Stimulated activated naive CD8-positive, alpha-beta T cell treated with anti-CD3 and anti-CD28 coated beads, Interleukin-15, Interleukin-2, amounts not matched to agents 100 ng/mL and 50 ng/mL, for 24 hours (primary cell): ENCODE data around the gene DCST1.
A peak's percentile ranks its signal among the peaks of the same experiment; 100 is the strongest.
"Not testable (repeated sequence)": the region's sequence is repeated elsewhere in the genome, so short reads cannot be mapped to it uniquely, and the experiment has no call there.

Experiments
- H3K27ac Mint-ChIP-seq: one replicate; pipeline ENCODE4 v1.8.0; 2021; ENCODE audit warnings: mild to moderate bottlenecking, mixed read lengths
- H3K27me3 Mint-ChIP-seq: one replicate; pipeline ENCODE4 v1.8.0; 2021; ENCODE audit warnings: mixed read lengths
- H3K36me3 Mint-ChIP-seq: one replicate; pipeline ENCODE4 v1.8.0; 2021; ENCODE audit warnings: low read depth, mixed read lengths
- H3K4me1 Mint-ChIP-seq: one replicate; pipeline ENCODE4 v1.8.0; 2021; ENCODE audit warnings: low read depth, mixed read lengths
- H3K4me3 Mint-ChIP-seq: one replicate; pipeline ENCODE4 v1.8.0; 2021; ENCODE audit warnings: mild to moderate bottlenecking, mixed read lengths
- H3K9me3 Mint-ChIP-seq: one replicate; pipeline ENCODE4 v1.8.0; 2021; ENCODE audit warnings: mixed read lengths

Gene DCST1, protein sequence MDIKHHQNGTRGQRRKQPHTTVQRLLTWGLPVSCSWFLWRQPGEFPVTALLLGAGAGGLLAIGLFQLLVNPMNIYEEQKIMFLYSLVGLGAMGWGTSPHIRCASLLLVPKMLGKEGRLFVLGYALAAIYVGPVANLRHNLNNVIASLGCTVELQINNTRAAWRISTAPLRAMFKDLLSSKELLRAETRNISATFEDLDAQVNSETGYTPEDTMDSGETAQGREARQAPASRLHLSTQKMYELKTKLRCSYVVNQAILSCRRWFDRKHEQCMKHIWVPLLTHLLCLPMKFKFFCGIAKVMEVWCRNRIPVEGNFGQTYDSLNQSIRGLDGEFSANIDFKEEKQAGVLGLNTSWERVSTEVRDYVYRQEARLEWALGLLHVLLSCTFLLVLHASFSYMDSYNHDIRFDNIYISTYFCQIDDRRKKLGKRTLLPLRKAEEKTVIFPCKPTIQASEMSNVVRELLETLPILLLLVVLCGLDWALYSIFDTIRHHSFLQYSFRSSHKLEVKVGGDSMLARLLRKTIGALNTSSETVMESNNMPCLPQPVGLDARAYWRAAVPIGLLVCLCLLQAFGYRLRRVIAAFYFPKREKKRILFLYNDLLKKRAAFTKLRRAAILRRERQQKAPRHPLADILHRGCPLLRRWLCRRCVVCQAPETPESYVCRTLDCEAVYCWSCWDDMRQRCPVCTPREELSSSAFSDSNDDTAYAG

DNA sequence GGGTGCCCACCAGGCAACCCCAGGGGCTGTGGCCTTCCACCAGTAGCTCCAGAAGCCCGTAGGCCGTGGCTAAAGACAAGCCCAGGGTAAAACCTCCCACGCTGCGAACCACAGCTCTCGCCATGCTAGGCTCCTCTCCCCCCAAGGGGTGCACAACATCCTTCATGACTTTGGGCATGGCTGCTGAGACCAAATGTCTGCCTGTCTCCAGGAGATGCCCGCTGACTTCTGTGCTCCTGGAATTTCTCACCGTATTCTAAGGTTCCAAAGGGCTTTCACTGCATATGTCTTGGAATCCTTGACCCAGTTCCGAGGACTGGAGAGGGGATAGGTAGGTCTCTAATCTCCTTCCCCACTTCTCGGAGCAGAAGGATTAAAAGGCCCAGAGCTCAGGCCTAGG, at the start of gene DCST1, which contains the start of gene DCST2:
Gene DCST1, plus strand, starts transcription at position 301 of the 400 bp plus-strand sequence. CDS start 213 bp downstream, outside the sequence.
Gene DCST2, minus strand, starts transcription at position 258 of the 400 bp plus-strand sequence. Its CDS starts 80 bp downstream, at position 178.
- H3K36me3 Mint-ChIP-seq: no peaks in the 10 kb centered on the region
- no peaks in the 10 kb centered on the region for H3K9me3 Mint-ChIP-seq
- H3K27me3 Mint-ChIP-seq: no peaks in the 10 kb centered on the region
- H3K4me1 Mint-ChIP-seq: no peaks in the 10 kb centered on the region
- H3K27ac Mint-ChIP-seq: no peak within 1 kb of the TSS
- H3K4me3 Mint-ChIP-seq: no peak within 1 kb of the TSS

DNA sequence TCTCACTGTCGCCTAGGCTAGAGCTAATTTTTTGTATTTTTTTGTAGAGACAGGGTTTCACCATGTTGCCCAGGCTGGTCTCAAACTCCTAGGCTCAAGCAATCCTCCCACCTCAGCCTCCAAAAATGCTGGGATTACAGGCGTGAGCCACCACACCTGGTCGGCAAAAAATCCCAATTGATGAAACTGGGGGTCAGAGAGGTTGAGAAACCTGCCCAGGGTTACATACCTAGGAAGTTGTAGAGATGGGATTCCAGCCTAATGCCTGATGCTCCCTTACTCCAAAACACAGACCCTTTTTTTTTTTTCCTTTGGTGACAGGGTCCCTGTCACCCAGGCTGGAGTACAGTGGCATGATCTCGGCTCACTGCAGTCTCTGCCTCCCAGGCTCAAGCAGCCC, 46.9 kb upstream of the DCST1 start:
- H3K27ac Mint-ChIP-seq, H3K27me3 Mint-ChIP-seq, H3K9me3 Mint-ChIP-seq, H3K4me3 Mint-ChIP-seq: not testable (repeated sequence)
- Mint-ChIP-seq H3K36me3 (peaks cover 35% of the 10 kb centered on the region), H3K4me1 (peaks cover 14% of the 10 kb centered on the region)

DNA sequence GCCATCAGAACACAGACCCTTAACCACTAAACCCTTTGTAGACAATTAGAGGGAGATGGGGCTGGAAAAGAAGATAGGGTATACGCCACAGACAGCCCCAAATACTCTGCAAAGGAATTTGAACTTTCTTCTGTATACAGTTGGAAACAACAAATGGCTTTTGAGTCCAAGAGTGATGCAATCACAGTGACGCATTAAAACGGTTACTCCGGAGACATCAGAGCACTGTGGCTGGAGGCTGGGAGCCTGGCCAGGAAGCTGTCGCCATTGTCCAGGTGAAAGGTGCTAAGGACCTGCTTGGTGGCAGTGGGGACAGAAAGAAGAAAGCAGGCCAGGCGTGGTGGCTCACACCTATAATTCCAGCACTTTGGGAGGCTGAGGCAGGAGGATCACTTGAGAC, 46.3 kb upstream of the DCST1 start:
- Mint-ChIP-seq H3K4me1 (peaks cover 14% of the 10 kb centered on the region), H3K27ac (no peak overlapping the region), H3K27me3 (no peaks in the 10 kb centered on the region), H3K4me3 (no peak overlapping the region), H3K9me3 (no peaks in the 10 kb centered on the region), H3K36me3 (peaks cover 35% of the 10 kb centered on the region)

DNA sequence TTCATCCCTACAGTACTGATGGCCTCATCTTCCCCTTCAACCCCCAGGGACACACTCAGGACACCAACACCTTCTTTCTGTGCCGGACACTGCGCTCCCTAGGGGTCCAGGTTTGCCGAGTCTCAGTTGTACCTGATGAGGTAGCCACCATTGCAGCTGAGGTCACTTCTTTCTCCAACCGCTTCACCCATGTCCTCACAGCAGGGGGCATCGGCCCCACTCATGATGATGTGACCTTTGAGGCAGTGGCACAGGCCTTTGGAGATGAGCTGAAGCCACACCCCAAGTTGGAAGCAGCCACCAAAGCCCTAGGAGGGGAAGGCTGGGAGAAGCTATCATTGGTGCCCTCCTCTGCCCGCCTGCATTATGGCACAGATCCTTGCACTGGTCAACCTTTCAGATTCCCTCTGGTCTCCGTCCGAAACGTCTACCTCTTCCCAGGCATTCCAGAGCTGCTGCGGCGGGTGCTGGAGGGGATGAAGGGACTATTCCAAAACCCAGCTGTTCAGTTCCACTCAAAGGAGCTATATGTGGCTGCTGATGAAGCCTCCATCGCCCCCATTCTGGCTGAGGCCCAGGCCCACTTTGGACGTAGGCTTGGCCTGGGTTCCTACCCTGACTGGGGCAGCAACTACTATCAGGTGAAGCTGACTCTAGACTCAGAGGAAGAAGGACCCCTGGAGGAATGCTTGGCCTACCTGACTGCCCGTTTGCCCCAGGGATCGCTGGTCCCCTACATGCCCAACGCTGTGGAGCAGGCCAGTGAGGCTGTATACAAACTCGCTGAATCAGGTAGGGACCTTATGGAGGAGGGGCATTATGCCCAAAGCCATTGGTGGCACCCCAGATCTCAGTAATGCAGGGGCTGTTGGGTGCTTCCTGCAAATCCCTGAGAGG, 45.3 kb upstream of the DCST1 start:
- Mint-ChIP-seq H3K9me3 (no peaks in the 10 kb centered on the region), H3K36me3 (peaks cover 35% of the 10 kb centered on the region), H3K4me3 (no peak overlapping the region), H3K27me3 (no peaks in the 10 kb centered on the region), H3K4me1 (peaks cover 14% of the 10 kb centered on the region), H3K27ac (no peak overlapping the region)

DNA sequence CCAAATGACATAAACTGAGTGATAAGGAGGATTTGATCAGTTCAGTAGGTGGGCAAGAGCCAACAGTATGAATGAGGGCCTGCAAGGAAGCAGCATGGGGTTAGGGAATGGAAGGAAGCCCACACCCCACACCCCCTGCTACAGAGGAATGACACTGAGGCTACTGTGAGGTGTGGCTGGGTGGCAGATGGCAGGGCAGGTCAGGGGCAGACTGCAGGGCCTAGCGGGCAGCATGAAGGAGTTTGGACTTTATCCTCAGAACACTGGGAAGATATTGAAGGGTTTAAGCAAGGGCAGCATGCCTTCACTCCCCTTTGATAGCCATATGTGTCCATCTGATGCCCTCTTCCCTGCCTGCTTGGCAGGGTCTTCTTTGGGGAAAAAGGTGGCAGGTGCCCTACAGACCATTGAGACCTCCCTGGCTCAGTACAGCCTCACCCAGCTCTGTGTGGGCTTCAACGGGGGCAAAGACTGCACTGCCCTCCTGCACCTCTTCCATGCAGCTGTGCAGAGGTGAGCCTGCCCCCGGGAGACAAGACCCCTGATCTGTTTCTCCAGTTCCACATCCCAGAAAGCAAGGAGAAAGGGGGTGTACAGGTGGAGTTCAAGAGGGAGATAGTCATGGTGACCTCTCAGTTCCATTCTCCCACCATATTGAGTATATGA, 44.3 kb upstream of the DCST1 start:
- peaks cover 8% of the 10 kb centered on the region for H3K4me1 Mint-ChIP-seq
- no peak overlapping the region for H3K27ac Mint-ChIP-seq
- no peaks in the 10 kb centered on the region for H3K9me3 Mint-ChIP-seq
- H3K27me3 Mint-ChIP-seq: no peaks in the 10 kb centered on the region
- no peak overlapping the region for H3K4me3 Mint-ChIP-seq
- H3K36me3 Mint-ChIP-seq: peaks cover 35% of the 10 kb centered on the region

DNA sequence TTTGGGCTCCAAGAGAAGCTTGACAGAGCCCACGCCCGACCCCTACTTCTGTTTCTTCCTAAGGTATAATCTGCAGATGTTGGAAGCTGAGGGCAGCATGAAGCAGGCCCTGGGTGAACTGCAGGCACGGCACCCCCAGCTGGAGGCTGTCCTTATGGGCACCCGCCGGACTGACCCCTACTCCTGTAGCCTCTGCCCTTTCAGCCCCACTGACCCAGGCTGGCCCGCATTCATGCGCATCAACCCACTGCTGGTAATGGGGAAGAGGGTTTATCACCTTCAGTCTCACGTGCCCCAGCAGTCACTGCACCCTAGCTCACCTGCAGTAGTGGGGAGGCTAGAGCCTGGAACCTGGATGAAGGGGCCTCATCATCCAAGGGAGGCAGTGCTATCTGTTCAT, 43.3 kb upstream of the DCST1 start:
- Mint-ChIP-seq H3K9me3 (no peaks in the 10 kb centered on the region), H3K4me1 (peaks cover 3% of the 10 kb centered on the region), H3K27ac (no peak overlapping the region), H3K36me3 (peaks cover 35% of the 10 kb centered on the region), H3K27me3 (no peaks in the 10 kb centered on the region), H3K4me3 (no peak overlapping the region)

DNA sequence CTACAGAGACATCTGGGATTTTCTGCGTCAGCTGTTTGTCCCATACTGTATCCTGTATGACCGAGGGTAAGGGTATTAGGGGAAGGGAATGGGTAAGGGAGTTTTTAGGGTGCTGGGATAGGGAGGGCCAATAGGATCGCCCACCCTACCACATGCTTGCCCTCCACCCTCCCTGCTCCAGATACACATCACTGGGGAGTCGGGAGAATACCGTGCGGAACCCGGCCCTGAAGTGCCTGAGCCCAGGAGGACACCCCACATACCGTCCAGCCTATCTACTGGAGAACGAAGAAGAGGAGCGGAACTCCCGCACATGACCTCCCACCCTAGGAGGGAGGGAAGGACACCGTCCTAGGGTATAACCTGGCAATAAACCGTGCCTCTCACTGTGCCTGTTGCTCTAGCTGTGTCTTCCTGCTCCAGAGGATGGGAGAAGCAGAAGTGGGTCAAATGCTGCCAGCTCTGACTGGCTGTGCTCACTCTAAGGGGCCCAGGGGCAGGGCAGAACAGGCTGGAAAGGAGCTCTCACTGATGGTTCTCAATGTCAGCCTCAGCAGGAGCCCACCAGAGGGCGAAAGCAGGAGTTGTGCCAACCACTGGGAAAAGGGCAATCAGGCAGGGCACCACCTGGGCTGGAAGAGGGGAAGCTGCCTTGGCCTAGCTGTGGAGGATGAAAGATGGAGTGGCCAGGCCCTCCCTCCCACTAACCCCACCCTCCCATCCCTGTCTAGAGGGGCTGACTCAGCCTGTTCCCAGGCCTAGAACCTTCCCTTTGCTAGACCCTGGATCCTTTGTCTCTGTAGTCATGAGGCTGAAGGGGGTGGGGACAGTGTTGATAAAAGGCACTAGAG, 40.7 kb upstream of the DCST1 start:
- peaks cover 8% of the 10 kb centered on the region for H3K4me1 Mint-ChIP-seq
- H3K27me3 Mint-ChIP-seq: peaks cover 7% of the 10 kb centered on the region
- H3K9me3 Mint-ChIP-seq: no peaks in the 10 kb centered on the region
- peaks cover 28% of the 10 kb centered on the region for H3K36me3 Mint-ChIP-seq
- no peak overlapping the region for H3K27ac Mint-ChIP-seq
- H3K4me3 Mint-ChIP-seq: no peak overlapping the region

DNA sequence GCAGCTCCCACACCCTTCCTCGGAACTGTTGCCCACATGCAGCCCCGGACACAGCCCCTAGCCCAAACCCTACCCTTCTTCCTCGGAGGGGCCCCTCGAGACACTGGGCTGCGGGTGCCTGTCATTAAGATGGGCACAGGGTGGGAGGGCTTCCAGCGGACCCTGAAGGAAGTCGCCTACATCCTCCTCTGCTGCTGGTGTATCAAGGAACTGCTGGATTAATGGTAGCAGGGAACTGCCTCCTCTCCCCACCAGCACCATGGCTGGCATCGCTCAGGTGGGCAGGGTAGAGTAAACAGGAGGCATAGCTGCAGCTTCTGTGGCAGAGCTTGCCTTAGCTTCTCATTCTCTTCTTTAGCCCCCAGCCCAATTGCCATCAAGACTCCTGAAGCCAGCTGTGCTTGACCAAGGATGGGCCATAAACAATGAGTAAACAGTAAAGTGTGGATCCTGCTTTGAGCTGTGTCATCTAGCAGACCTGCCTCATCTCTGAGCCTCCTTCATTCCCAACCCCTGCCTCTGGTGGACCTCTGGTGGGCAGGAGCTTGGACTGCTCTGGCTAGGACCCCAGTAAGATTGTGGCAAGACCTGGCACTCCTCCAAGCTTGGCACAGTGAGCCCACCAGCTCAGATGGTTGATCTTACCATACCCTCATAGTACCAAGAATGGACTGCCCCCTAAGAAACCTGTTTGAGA, 39.9 kb upstream of the DCST1 start, which contains the start of gene LENEP:
Gene LENEP, plus strand, starts transcription at position 15 of the 697 bp plus-strand sequence. Its CDS starts 22 bp downstream, at position 37.
- no peaks in the 10 kb centered on the region for H3K9me3 Mint-ChIP-seq
- H3K27me3 Mint-ChIP-seq: peaks cover 7% of the 10 kb centered on the region
- no peak within 1 kb of the TSS for H3K27ac Mint-ChIP-seq
- H3K4me1 Mint-ChIP-seq: peaks cover 14% of the 10 kb centered on the region
- H3K4me3 Mint-ChIP-seq: no peak within 1 kb of the TSS
- H3K36me3 Mint-ChIP-seq: peaks cover 21% of the 10 kb centered on the region

DNA sequence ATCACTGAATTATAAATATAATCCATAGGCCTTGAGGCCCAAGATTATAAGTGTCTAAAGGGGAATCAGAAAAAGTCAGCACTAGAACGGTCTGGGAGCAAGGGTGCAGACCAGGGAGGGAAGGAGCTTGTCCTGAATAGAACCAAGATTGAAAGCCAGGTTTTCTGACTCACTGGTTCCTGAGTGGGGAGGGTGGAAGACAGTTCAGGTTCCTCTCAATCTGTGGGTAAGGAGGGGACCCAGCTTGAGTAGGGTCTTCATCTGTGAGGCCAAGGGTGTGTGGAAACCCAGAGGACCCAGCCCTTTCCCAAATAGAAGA, 39.4 kb upstream of the DCST1 start:
- H3K27me3 Mint-ChIP-seq: peaks cover 7% of the 10 kb centered on the region
- no peaks in the 10 kb centered on the region for H3K9me3 Mint-ChIP-seq
- H3K4me1 Mint-ChIP-seq: peaks cover 20% of the 10 kb centered on the region
- peaks cover 16% of the 10 kb centered on the region for H3K36me3 Mint-ChIP-seq
- no peak overlapping the region for H3K27ac Mint-ChIP-seq
- no peak overlapping the region for H3K4me3 Mint-ChIP-seq

DNA sequence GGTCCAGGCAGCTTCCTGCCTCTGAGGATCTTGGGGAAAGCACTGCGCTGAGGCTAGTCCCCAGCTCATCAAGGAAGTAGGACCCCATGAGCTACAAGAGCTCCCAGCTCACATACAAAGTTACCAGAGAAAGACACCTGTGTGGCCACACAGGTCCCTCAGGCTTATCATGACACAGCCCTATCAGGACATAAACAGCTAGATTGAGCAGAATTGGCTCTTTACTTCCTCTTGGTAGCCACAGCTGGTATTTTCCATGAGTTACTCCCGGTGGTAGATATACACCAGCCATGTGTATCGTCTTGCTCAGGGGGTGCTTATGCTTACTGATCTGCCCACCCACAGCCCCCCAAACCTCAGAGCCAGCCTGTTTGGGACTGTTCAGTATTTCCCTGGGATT, 39.0 kb upstream of the DCST1 start:
- Mint-ChIP-seq H3K4me1 (peaks cover 21% of the 10 kb centered on the region), H3K27ac (peak overlapping the region; percentile 37)

DNA sequence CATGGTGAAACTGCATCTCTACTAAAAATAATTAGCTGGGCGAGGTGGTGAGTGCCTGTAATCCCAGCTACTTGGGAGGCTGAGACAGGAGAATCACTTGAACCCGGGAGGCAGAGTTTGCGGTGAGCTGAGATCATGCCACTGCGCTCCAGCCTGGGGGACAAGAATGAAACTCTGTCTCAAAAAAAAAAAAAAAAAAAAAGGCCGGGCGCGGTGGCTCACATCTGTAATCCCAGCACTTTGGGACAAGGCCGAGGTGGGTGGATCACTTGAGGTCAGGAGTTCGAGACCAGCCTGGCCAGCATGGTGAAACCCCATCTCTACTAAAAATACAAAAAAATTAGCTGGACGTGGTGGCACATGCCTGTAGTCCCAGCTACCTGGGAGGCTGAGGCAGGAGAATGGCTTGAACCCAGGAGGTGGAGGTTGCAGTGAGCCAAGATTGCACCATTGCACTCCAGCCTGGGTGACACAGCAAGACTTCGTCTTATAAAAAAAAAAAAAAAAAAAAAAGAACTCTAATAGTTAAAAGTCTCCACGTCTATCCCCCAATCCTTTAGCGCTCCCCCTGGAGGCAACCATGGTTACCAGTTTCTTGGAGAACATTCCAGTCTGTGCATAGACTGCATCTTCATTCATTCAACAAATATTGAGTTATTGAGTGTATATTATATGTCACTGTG, 38.2 kb upstream of the DCST1 start:
- not testable (repeated sequence) for H3K27ac Mint-ChIP-seq, H3K27me3 Mint-ChIP-seq, H3K36me3 Mint-ChIP-seq, H3K9me3 Mint-ChIP-seq, H3K4me3 Mint-ChIP-seq
- peaks cover 29% of the 10 kb centered on the region for H3K4me1 Mint-ChIP-seq

More for the DNA sequence above, 39.0 kb upstream of the DCST1 start:
- H3K36me3 Mint-ChIP-seq: peaks cover 12% of the 10 kb centered on the region
- H3K27me3 Mint-ChIP-seq: peaks cover 7% of the 10 kb centered on the region
- no peak overlapping the region for H3K4me3 Mint-ChIP-seq
- no peaks in the 10 kb centered on the region for H3K9me3 Mint-ChIP-seq

DNA sequence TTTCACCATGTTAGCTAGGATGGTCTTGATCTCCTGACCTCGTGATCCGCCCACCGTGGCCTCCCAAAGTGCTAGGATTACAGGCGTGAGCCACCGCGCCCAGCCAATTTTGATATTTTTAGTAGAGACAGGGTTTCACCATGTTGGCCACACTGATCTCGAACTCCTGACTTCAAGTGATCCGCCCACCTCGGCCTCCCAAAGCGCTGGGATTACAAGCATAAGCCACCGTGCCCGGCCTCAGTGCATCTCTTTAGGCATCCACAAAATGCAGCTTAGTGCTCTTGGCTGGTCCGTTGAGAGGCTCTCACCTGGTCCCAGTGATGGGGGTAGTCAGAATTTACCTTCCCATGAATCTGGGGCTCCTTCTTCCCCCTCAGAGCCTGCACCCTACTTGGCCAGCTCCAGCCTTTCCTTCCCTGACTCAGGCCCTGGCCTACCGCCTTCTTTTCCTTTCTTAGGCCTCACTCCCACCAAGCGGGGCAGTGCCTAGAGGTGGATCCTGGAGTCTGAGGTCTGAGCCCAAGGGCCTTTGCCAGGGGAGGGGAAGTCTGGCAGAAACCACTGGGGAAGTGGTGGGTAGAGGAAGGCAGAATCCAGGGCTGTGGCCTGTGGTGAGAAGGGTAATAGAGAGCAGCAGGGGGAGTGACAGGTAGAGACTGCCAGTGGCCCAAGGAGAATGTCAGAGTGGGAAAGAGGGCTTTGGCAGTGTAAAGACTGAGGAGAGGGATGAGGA, 36.5 kb upstream of the DCST1 start:
- Mint-ChIP-seq H3K4me3 (no peak overlapping the region), H3K36me3 (no peaks in the 10 kb centered on the region), H3K4me1 (peaks cover 29% of the 10 kb centered on the region), H3K9me3 (no peaks in the 10 kb centered on the region), H3K27ac (no peak overlapping the region), H3K27me3 (peaks cover 7% of the 10 kb centered on the region)
